HG03097 (cell line): Measurements from ENCODE around the gene AHNAK.

Source experiments
- ATAC-seq: cut with Tn5 transposase; IDR thresholded peaks from one replicate; pipeline ENCODE4 v1.9.1; 2021; ENCODE audit not compliant: unreplicated experiment, low FRiP score

The AHNAK gene

DNA sequence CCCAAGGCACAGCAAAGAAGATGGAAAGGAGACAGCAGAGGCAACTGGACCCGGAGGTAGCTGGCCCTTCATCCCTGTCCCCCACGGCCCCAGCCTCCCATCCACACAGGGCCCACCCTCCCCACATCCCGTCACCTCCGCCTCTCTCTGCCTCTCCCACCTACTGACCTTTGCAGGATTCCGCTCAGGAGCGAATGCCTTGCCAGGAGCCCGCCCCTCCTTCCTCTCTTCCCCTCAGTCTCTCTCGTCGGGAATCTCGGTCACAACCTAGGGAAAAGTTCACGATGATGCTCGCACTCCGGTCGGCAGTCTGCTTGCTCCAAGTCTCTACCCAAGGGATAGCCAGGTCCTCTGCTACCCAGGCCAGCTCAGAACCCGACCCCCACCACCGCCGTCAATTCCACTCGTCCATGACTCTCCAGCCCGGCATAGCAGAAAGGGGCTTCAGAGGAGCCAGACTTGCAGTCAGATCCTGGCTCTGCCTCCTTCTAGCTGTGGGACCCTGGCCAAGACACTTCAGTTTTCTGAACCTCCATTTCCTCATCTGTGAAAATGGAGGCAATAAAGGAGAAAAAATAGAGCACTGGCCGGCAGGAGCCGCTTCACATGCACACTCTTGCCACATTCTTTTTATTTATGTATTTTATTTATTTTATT is 10.2 kb downstream of the AHNAK start:
- no peak for ATAC-seq

DNA sequence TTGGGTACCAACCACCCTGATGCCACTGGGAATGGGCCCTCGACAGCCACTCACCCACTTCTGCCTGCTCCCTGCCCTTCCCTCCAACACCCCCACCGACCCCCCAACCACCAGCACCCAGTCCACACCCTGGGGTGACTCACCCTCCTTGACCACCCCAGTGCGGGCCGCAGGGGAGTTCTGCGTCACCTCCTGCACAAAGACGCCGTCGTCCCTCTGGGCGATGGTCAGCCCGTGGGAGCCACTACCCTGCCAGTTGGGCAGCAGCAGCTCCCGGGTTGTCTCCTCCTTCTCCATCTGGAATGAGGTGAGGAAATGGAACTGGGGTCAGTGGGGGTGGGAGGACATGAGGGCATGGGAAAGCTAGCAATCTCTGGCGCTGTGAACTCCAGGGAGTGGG is 10.8 kb downstream of the AHNAK start:
- no peak for ATAC-seq

DNA sequence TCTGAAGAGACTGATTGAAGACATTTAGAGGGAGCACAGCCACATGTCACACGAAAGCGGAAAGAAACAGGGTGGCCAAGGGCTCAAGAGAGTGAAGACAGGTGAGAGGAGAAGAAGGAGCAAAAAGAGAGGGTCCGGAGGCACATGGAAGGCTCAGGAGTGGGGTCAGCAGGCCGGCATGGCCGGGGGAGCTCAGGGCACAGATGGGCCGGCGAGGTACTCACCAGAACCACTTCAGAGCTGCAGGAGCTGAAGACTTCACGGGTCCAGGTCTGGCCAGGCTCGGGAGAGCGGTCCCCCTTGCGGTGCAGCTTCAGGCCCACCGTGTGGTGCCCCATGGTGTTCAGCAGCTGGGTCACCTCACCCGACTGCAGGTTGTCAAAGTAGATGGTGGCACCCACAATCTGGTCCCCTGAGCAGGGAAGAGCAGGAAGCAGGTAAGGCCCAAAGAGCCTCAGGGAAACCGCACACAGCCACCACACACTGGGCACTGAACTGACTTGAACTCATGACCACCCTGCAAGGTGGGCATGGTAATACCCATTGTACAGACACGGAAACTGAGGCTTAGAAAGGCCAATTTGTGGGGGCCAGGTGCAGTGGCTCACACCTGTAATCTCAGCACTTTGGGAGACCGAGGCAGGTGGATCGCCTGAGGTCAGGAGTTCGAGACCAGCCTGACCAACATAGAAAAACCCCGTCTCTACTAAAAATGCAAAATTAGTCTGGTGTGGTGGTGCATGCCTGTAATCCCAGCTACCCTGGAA is 11.6 kb downstream of the AHNAK start:
- ATAC-seq, result no peak

DNA sequence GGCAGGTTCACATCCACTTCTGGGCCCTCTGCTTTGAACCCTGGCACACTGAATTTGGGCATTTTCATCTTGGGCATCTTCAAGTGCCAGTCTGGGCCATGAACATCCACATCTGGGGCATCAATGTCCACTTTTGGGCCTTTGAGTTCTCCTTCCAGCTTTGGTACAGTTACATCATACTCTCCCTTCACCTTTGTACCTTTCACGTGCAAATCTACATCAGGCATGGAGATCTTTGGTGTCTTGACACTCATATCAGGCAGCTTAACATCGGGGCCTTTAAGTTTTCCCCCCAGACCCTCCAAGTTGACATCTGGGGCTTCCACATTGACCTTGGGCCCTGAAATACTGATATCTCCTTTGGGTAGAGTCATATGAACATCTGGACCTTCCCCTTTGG is 14.5 kb downstream of the AHNAK start:
- ATAC-seq, result no peak

DNA sequence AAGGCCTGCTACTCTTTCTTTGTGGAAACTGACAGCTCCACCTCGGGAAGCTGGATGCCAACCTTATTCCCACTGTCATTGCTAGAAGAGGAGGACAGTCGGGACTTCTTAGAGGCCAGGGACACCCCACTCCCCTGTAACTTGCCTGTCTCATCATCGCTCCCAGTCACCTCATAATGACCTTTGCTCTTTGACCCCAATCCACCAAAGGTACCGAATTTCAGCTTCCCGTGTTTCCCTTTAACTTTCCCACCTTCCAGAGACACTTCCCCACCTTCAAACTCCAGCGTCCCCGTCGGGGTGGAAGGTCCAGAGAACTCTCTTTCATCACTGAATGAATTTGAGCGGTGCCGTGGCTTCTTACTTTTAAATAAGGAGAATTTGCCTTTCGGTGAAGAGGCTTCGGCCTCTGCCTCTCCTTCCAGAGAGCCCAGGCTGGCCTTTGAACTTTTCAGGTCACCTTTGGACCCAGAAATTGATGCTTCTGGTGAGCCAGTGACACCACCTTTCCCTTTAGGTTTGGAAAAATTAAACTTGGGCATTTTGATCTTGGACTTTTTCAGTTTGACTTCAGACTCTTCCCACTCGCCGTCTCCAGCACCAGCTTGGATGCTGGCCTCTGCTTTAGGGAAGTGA is 29.8 kb downstream of the AHNAK start:
- ATAC-seq, result no peak

DNA sequence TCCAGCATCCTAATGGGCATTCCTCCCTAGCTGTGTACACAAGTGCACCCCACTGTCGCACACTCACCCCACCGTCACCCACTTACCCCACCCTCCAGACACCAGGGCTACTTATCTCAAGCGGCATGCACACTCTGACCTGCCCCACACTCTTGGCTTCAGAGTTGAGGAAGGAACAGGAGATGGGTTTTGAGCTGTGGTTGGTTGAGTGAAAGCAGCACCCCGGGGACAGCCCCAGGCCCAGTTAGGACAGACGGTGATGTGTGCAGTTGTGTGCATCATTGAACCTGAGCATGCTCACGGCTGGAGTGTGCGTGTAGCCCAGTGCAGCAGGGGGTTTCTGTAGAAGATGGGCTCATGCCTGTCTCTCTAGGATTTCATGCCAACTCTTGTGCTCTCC is 32.5 kb downstream of the AHNAK start:
- ATAC-seq, result no peak

DNA sequence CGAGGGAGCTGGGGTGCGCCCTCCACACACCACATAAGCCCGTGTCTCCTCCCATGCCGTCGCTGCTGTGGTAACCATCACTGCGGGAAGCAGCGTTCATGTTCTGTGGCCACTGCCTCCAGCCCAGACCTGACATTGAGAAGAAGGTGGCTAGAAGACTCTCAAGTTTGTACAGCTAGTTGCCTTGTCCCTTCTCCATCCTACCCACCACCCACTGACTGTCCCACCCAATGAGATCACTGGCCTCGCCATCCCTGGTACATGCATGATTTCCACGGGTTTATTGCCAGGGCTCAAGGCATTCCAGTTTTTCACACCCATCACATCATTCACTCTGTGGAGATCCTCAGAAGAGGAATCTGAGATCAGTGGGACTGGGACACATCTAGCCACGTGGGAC is 33.0 kb downstream of the AHNAK start:
- ATAC-seq, result no peak

DNA sequence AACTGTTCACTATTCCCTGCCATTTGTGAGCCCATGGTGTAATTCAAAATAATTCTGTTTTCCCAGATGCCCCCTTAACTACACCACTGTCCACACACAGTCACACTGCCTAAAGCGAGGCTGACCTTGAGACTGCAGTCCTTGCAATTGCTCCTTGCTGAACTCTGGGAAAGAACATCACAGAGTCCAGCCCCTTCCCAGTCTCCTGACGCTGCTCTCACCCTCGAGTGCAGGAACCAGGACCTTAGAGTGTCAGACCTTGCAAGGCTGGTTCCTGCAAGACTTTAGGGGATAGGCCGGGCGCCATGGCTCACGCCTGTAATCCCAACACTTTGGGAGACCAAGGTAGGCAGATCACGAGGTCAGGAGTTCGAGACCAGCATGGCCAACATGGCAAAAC is 33.6 kb downstream of the AHNAK start:
- no peak for ATAC-seq

DNA sequence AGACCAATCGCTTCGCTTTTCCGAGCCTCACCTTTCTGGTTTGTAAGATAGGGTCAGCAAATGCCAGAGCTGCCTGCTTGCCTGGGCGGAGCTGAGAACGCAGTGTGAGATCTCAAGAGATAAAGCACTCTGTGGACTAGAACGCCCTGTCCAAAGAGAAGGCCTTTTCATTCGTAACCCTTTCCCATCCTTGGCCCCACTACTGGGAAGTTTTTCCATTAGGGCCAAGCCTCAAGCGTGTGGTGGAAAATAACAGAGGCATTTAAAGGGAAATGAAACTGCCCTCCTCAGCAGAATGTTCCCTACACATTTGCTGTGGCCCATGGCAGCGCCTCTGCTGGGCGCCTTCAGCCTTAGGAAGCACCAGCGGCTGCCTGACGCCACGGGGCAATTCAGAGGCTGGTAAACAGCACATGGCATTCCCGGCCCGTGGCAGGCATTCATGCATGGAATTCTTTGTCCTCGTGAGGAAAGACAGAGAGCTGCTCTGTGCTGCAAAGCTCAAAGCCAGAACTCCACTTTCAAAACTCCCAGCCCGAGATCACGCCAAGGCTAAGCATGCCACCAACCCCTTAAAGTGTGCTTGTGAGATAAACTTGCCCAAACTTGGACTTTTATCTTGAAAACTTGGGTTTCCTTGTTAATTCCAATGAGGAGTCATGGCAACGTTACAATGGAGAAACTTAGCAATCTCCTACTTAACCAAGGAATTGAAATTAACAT is 38.1 kb downstream of the AHNAK start:
- ATAC-seq, result no peak

DNA sequence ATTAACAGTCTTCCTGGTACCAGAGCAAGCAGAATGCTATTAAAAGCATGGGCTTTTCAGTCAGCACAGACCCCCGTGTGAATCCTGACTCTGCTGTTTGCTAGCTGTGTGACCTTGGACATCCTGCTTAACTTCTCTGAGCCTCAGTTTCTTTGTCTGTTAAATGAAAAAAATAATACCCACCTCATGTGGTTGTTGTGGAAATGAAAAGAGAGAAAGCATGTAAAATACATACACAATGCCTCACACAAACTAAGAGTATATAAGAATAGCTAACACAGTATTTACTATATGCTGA is 39.5 kb downstream of the AHNAK start:
- ATAC-seq, result no peak

DNA sequence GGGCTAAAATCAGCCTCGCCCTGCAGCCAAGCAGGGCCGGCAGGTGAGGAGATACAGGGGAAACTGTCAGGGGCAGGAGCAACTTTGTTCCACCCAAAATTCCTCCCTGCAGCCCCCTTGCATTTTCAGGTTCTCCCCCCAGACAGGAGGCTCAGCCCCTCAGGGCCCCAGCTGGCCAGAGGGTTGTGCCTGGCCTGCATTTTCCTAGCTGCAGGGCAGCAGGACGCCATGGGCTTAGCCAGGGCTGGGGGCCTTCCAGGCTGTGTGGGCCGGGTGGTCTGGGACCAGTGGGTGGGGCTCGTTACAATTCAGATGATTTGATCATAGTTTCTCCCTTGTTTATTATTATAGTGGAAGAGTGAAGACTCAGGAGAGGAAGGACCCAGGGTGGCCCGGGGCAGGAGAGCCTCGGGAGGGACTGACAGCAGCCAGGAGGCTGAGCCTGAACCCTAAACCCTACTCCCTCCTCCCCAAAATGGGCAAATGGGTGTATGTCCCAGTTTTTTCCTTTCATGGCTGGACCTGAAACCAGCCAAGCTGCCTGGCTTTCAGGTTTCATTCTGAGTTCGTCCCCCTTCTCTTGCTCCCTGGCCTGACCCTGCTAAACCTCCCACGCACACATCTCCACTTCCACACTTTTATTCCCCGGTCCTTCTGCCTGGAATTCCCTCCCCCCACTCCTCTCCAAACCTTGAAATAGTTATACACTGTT is 40.0 kb downstream of the AHNAK start:
- ATAC-seq, result no peak

DNA sequence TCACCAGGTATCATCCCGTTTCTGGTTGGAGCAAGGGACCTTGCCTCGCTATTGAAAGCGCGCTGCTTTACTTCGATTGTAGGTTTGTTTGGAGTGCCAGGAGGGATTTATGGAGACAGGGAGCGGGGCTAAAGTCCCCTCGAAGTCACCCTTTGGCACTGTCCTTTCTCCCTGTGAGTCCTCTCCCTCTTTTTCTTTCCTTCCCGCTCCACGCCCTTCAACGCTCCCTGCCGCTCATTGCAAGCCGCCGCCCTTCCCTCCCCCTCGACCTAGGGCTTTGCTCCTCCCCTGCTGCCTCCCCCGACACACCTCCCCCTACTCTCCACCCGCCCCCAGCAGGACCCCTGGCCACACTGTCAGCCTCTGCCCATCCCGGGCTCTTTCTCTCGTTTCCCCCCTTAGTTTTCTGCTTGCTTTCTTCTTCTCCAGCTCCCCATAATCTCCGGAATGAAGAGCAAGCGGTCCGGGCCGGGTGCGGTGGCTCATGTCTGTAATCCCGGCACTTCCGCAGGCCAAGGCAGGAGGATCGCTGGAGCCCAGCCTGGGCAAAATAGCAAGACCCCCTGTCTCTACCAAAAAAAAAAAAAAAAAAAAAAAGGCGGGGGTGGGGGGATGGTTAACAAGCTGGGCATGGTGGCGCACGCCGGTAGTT is 41.0 kb downstream of the AHNAK start:
- ATAC-seq, result no peak

DNA sequence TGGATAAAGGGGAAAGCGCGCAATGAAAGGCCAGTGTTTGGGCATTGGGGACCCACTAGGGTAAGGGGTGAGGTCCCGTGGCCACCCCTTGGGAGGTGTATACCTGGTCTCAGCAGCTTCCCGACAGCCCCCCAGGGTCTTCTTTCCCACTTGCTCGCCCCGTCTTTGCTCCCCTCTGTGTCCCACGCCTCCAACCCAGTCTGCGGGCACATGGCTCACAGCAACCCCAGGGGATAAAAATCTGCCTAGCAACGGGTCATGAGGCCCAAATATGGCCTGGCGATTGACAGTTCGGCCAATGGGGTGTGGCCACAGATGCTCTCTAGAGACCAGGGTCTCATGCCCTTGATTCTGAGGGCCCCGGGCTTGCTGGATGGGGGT is 41.6 kb downstream of the AHNAK start:
- ATAC-seq, result no peak

DNA sequence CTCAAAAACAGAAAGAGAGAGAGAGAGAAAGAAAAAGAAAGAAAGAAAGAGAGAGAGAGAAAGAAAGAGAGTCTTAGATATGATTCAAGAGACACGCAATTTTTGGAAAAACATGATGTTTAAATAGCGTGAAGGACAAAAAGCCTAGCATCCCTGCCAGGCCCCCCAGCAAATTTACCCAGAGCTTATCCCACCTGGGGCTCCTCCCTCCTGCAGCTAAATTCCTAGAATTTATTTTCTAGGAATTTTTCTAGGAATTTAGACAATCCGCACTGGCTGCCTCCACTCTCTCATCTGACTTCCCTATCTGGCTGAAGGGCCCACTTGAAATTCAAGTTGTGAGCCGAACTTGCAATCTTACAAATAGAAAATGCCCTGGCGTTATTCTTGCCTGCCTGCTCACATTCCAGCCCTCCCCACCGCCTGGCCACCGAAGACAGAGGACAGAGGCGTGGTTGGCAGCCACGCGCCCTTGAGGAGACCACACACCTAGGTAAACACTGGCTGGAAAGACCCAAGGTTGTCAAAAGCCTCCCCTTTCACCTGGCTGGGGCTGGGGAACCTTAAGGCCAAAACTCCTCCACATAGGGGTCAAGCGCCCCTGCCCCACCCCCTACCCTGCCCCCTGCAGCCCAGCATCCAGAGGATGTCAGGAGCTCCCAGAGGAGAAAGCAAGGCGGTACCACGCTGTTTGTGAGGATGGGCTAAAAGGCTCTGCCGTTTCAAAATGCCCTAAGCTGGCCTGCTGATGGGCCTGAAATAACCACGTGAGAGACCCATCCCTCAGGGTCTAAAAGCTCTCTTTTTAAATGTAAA is 42.2 kb downstream of the AHNAK start:
- ATAC-seq, result no peak

DNA sequence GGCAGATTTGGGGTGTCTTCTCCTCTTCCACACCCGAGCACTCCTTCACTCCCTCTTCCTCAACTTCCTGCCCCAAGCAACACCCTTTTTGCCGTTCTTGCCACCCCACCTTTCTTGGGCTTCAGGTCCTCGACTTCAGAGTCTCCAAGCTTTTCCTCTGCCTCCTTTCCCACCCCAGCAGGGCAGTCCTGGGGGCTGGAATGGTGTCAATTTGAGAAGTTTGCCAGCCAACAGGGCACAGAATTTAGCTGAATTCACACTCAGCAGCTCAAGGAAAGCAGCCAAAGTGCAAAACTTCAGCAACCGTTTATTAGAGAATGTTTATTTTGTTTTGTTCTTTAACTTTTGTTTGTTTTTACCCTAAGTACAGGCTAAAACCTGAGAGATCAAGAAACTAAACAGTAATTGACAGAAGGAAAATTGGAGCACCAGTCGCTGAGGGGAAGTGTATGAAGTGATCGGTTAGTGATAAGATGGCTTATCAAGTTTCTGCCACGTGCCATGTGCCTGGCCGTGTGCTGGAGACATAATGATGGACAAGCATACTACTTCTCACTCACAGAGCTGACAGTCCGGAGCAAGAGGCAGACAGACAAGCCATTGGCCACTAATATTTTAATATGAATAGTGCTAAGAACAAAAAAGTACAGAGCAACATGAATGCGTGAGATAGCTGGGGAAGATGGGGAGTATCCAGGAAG is 44.4 kb downstream of the AHNAK start:
- ATAC-seq, result no peak

DNA sequence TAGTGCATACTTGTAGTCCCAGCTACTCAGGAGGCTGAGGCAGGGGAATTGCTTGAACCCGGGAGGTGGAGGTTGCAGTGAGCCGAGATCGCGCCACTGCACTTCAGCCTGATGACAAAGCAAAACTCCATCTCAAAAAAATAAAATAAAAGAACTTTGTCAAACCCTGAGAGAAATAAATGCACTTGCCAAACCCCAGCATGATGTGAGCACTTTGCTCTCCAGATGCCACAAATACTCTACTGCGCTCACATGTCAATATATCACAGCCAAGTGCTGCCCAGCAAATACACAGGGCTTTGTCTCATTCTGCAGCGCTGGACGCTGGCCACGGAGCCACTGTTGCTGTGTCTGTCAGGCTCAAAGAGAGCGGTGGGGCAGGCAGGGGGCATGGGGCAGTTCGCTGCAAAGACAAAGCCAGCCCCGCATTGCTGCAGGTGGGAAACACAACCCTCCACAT is 45.1 kb downstream of the AHNAK start:
- ATAC-seq, result no peak

DNA sequence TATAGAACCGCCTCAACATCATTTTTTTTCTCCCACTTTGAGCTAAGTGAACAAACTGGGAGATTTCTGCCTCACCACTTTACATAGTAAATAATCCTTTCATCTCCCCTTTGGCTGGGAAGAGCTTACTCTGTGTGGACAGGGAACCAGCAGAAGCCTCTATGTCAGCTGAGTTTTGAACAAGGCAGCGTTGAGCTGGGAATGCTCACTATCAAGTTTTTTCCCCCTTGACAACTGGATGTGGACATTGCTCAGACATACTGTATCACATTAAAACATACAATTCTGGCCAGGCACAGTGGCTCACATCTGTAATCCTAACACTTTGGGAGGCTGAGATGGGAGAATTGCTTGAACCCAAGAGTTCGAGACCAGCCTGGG is 46.0 kb downstream of the AHNAK start:
- ATAC-seq, result no peak

DNA sequence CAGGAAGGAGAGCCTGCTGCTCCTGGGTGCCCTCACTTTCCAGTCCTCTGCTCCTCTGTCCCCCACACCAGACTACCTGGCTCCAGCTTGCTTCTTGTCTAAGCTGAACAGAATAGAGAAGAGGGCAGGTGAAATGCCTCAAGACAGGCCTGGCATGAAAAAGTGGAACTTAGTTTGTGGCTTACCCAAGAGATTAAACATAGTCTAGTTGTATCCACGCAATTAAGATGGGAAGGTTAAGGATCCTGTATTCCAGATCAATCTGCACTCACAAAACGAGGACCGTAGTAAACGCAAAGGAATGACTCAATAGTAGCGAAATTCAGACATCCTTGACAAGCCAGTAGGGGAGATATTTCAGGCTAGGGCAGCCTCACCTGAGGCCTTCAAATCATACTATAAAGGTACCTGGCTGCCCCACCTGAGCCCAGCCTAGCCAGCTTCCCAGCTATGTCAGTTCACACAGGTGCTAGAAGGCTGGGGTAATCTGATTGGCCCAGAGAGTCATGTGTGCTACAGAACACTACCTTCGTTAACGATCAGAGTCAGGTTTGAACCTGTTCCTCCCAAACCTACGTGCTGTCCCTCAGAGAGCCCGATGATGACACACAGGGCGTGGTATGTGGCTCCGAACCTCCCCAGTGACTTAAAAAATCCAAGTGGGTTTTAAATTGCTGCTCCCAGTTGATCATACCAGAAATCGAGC is 46.5 kb downstream of the AHNAK start:
- ATAC-seq, result no peak
